PC-9 (cell line): ENCODE measurements around the gene TBC1D24. TPM values are rescaled to one million over a fixed set of nuclear protein-coding genes. Genes with fewer than 3 reads are reported as not detected.
A peak's percentile ranks its signal among the peaks of the same experiment; 100 is the strongest.

ENCODE experiments used
- BruUV-seq: library from RNA; stranded (reverse); fragments of 400-500 nt; replicated peaks from 2 replicates; lab custom pipeline; 2021; lab: Mats Ljungman, UMichigan
- CTCF ChIA-PET: fragments of 300-600 bp; sonication (Branson Sonifier 250); formaldehyde crosslinking; loops from one replicate; lab custom pipeline; 2022; ENCODE audit warnings: antibody characterized with exemption; lab: Charles Lee
- POLR2A ChIA-PET: fragments of 300-600 bp; sonication (Branson Sonifier 250); formaldehyde crosslinking; loops from one replicate; lab custom pipeline; 2022; ENCODE audit warnings: antibody characterized with exemption; ENCODE audit not compliant: unreplicated experiment; lab: Charles Lee
- DNase-seq, 2 experiments: peaks; one replicate each; pipeline versions ENCODE4 v3.0.0 to v3.0.0-alpha.2; 2015 to 2022; ENCODE audit warnings: mixed read lengths in 1 of 2
- H2AFZ ChIP-seq: fragments of 200-600 bp; sonication (generic); 2 replicates; pipeline ENCODE4 v1.8.1; 2017; ENCODE audit warnings: antibody characterized with exemption
- H3F3A ChIP-seq: fragments of 200-600 bp; sonication (generic); 2 replicates; pipeline ENCODE4 v1.8.1; 2017; ENCODE audit warnings: antibody characterized with exemption, mild to moderate bottlenecking, low read depth; ENCODE audit not compliant: insufficient read depth
- H3K27ac ChIP-seq: fragments of 200-600 bp; sonication (generic); 2 replicates; pipeline ENCODE4 v1.6.1; 2016; ENCODE audit warnings: mixed run types
- H3K27me3 ChIP-seq: fragments of 200-600 bp; sonication (generic); 2 replicates; pipeline ENCODE4 v1.6.1; 2016; ENCODE audit warnings: low read depth, mixed run types; ENCODE audit not compliant: insufficient read depth
- H3K36me3 ChIP-seq: fragments of 200-600 bp; sonication (generic); 2 replicates; pipeline ENCODE4 v1.6.1; 2016; ENCODE audit warnings: low read depth, mixed run types
- H3K4me1 ChIP-seq: fragments of 200-600 bp; sonication (generic); replicated peaks from 2 replicates; pipeline ENCODE4 v1.6.1; 2016; ENCODE audit warnings: mixed run types; ENCODE audit not compliant: insufficient read depth
- H3K4me2 ChIP-seq: fragments of 200-600 bp; sonication (generic); 2 replicates; pipeline ENCODE4 v1.6.1; 2017; ENCODE audit warnings: mixed run types
- H3K4me3 ChIP-seq: fragments of 200-600 bp; sonication (generic); 2 replicates; pipeline ENCODE4 v1.6.1; 2016; ENCODE audit warnings: mixed run types
- H3K79me2 ChIP-seq: fragments of 200-600 bp; sonication (generic); 2 replicates; pipeline ENCODE4 v1.6.1; 2017; ENCODE audit warnings: low read depth, mixed run types
- H3K9me2 ChIP-seq: fragments of 200-600 bp; sonication (generic); 2 replicates; pipeline ENCODE4 v1.8.1; 2017; ENCODE audit warnings: mild to moderate bottlenecking; ENCODE audit not compliant: insufficient read depth
- H3K9me3 ChIP-seq: fragments of 200-600 bp; sonication (generic); 2 replicates; pipeline ENCODE4 v1.8.1; 2016; ENCODE audit warnings: low read depth; ENCODE audit not compliant: insufficient read depth
- H4K20me1 ChIP-seq: fragments of 200-600 bp; sonication (generic); 2 replicates; pipeline ENCODE4 v1.8.1; 2017; ENCODE audit not compliant: insufficient read depth
- EZH2 ChIP-seq: fragments of 200-600 bp; sonication (generic); IDR thresholded peaks from 2 replicates; pipeline ENCODE4 v1.8.0; 2017; ENCODE audit warnings: antibody characterized with exemption, low read depth
- intact Hi-C: fragments of 100-400 bp; cut with micrococcal nuclease; formaldehyde crosslinking; loops from one replicate; pipeline ENCODE4 v1.10.0; 2022; ENCODE audit not compliant: unreplicated experiment
- total RNA-seq: library from RNA; stranded (reverse); gene quantifications from 2 replicates; pipeline ENCODE4 v1.2.3, GENCODE V29; 2021
- TF ChIP-seq, protein P1 (sequence below): fragments of 200-600 bp; sonication (generic); conservative IDR thresholded peaks from 2 replicates; pipeline ENCODE4 v1.6.1; 2017; ENCODE audit warnings: mixed run types, antibody characterized with exemption, mild to moderate bottlenecking, moderate library complexity

Gene TBC1D24
- total RNA-seq, 1 experiment from 2014 or later, result 30.0 TPM

- TF ChIP-seq, protein P1, sequence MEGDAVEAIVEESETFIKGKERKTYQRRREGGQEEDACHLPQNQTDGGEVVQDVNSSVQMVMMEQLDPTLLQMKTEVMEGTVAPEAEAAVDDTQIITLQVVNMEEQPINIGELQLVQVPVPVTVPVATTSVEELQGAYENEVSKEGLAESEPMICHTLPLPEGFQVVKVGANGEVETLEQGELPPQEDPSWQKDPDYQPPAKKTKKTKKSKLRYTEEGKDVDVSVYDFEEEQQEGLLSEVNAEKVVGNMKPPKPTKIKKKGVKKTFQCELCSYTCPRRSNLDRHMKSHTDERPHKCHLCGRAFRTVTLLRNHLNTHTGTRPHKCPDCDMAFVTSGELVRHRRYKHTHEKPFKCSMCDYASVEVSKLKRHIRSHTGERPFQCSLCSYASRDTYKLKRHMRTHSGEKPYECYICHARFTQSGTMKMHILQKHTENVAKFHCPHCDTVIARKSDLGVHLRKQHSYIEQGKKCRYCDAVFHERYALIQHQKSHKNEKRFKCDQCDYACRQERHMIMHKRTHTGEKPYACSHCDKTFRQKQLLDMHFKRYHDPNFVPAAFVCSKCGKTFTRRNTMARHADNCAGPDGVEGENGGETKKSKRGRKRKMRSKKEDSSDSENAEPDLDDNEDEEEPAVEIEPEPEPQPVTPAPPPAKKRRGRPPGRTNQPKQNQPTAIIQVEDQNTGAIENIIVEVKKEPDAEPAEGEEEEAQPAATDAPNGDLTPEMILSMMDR, result no peak; the same call in 1 of the 2 replicates
- TF ChIP-seq EZH2, result no peak
- peak in 1 of 2 experiments; percentile 50 for DNase-seq
- Histone ChIP-seq H3K27me3 (no peaks in the 10 kb centered on the region), H3K4me2 (peak overlapping the region; percentile 97), H3K9me2 (no peaks in the 10 kb centered on the region), H2AFZ (peak overlapping the region; percentile 97), H3K9me3 (no peaks in the 10 kb centered on the region), H4K20me1 (peaks cover 16% of the 10 kb centered on the region), H3K36me3 (no peaks in the 10 kb centered on the region), H3K4me3 (peak overlapping the region; percentile 98), H3K4me1 (peaks cover 14% of the 10 kb centered on the region; the same call in 1 of the 2 replicates), H3F3A (peaks cover 28% of the 10 kb centered on the region; the same call in 1 of the 2 replicates), H3K79me2 (peaks cover 13% of the 10 kb centered on the region), H3K27ac (peak overlapping the region; percentile 34; the same call in 1 of the 2 replicates)
- BruUV-seq, result no TSS peak
- ChIA-PET CTCF (interaction anchor here (0.6 kb wide), 1 partner anchor 15 kb away, joined by 4 read pairs; no protein-coding TSS in a partner anchor), POLR2A (interaction anchor here (0.9 kb wide), 1 partner anchor 259 kb away, joined by 3 read pairs; the partner anchor contains the start of gene PGP)
- intact Hi-C loops, result no loop called here
Measured at GRCh38 chr16:2473999-2474876, 689 bp upstream of the TBC1D24 start.

GRCh38 chr16:2475413-2476344, 752 bp downstream of the TBC1D24 start:
- TF ChIP-seq EZH2, result no peak
- TF ChIP-seq, protein P1, result no peak
- Histone ChIP-seq H4K20me1 (peaks cover 13% of the 10 kb centered on the region; the same call in 1 of the 2 replicates), H3F3A (peaks cover 17% of the 10 kb centered on the region; the same call in 1 of the 2 replicates), H3K79me2 (peaks cover 13% of the 10 kb centered on the region), H3K27ac (no peak overlapping the region), H3K4me2 (peak overlapping the region; percentile 78), H3K27me3 (no peaks in the 10 kb centered on the region), H3K4me1 (peaks cover 13% of the 10 kb centered on the region; the same call in 1 of the 2 replicates), H3K9me2 (no peaks in the 10 kb centered on the region), H3K9me3 (no peaks in the 10 kb centered on the region), H3K36me3 (no peaks in the 10 kb centered on the region), H3K4me3 (peak overlapping the region; percentile 62), H2AFZ (0 out of 2 replicates have a peak overlapping the region, but pooled peaks have one; percentile 40)
- no TSS peak for BruUV-seq
- peak in 1 of 2 experiments; percentile 65 for DNase-seq
- CTCF ChIA-PET, result no interaction called here
- POLR2A ChIA-PET, result interaction anchor here (0.9 kb wide), 1 partner anchor 261 kb away, joined by 3 read pairs; the partner anchor contains the start of gene PGP
- intact Hi-C loops, result no loop called here

DNA sequence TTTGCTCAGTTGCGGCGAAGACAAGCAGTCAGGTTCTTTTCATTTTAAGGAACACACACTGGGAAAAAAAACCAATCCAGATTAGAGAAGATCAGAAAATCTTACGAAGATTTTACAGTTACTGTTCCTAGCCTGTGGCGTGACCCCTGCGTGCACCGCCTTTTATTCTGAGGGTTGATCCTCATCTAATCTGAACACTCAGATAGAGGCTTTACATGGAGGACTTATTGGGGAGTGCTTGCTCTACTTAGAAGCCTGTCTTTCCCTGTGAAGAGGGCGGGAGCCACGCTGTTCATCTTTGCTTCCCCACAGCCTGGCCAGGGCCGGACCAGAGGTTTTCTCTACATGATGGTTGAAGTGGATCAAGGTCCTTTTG, 1.4 kb downstream of the TBC1D24 start:
- peak overlapping the region; percentile 78 for H3K4me2 ChIP-seq
- TF ChIP-seq EZH2, result no peak
- TF ChIP-seq, protein P1, result no peak
- CTCF ChIA-PET, result no interaction called here

More for the DNA sequence above, 1.4 kb downstream of the TBC1D24 start:
- intact Hi-C loops, result no loop called here
- peak overlapping the region; percentile 62; the same call in 1 of the 2 replicates for H3K4me3 ChIP-seq
- POLR2A ChIA-PET, result no interaction called here
- H3K27me3 ChIP-seq, result no peaks in the 10 kb centered on the region
- H3K36me3 ChIP-seq, result no peaks in the 10 kb centered on the region
- H4K20me1 ChIP-seq, result peaks cover 13% of the 10 kb centered on the region; the same call in 1 of the 2 replicates
- H3F3A ChIP-seq, result peaks cover 17% of the 10 kb centered on the region; the same call in 1 of the 2 replicates
- H3K9me2 ChIP-seq, result no peaks in the 10 kb centered on the region
- H3K27ac ChIP-seq, result no peak overlapping the region
- no peaks in the 10 kb centered on the region for H3K9me3 ChIP-seq
- BruUV-seq, result TSS peak; percentile 33
- peaks cover 13% of the 10 kb centered on the region for H3K79me2 ChIP-seq
- peaks cover 13% of the 10 kb centered on the region; the same call in 1 of the 2 replicates for H3K4me1 ChIP-seq
- DNase-seq, result no peak
- H2AFZ ChIP-seq, result no peak overlapping the region
